Osteoblast (primary cell): Measurements from ENCODE around the gene KCNG1. TPM values are rescaled to one million over a fixed set of nuclear protein-coding genes. Genes with fewer than 3 reads are reported as not detected.

Source experiments
- DNase-seq: peaks from one replicate; pipeline ENCODE4 v3.0.0; 2011; ENCODE audit warnings: low spot score, mixed read lengths; ENCODE audit not compliant: insufficient read length; ENCODE audit errors: missing footprints
- H2AFZ ChIP-seq: 2 replicates; pipeline ENCODE4 v1.6.0; 2011; ENCODE audit warnings: mild to moderate bottlenecking, low read length
- H3K27ac ChIP-seq: 2 replicates; pipeline ENCODE4 v1.5.1; 2011; ENCODE audit warnings: mild to moderate bottlenecking, low read depth, low read length, moderate library complexity
- H3K27me3 ChIP-seq: 2 replicates; pipeline ENCODE4 v1.6.0; 2012; ENCODE audit warnings: mild to moderate bottlenecking, control low read depth, inconsistent platforms, low read length, moderate library complexity; ENCODE audit not compliant: insufficient read depth
- H3K36me3 ChIP-seq: 2 replicates; pipeline ENCODE4 v1.5.1; 2011; ENCODE audit warnings: mild to moderate bottlenecking, low read length, control low read depth, moderate library complexity; ENCODE audit not compliant: insufficient read depth
- H3K4me1 ChIP-seq: 2 replicates; pipeline ENCODE4 v1.5.1; 2011; ENCODE audit warnings: mild to moderate bottlenecking, low read length, control low read depth, moderate library complexity; ENCODE audit not compliant: insufficient read depth
- H3K4me2 ChIP-seq: 2 replicates; pipeline ENCODE4 v1.6.0; 2011; ENCODE audit warnings: mild to moderate bottlenecking, low read length; ENCODE audit not compliant: insufficient read depth
- H3K4me3 ChIP-seq: fragments of 200-600 bp; sonication (generic); 3 replicates; pipeline ENCODE4 v1.5.1; 2012; ENCODE audit warnings: mild to moderate bottlenecking, low read length, inconsistent platforms; ENCODE audit not compliant: insufficient read depth
- H3K79me2 ChIP-seq: 2 replicates; pipeline ENCODE4 v1.6.0; 2012; ENCODE audit warnings: mild to moderate bottlenecking, low read length, control low read depth, inconsistent platforms; ENCODE audit not compliant: insufficient read depth
- H3K9me3 ChIP-seq: 2 replicates; pipeline ENCODE4 v1.5.1; 2011; ENCODE audit warnings: low read depth, low read length, control low read depth
- H4K20me1 ChIP-seq: 2 replicates; pipeline ENCODE4 v1.6.0; 2012; ENCODE audit warnings: mild to moderate bottlenecking, low read length, control low read depth; ENCODE audit not compliant: insufficient read depth
- total RNA-seq: library from RNA; depleted of rRNA; stranded (reverse); fragments of >200 nt; gene quantifications from 2 replicates; pipeline ENCODE4 v1.2.3, GENCODE V29; 2012
- TF ChIP-seq, protein P1 (sequence below): IDR thresholded peaks from 2 replicates; pipeline ENCODE4 v1.5.1; 2011; ENCODE audit warnings: mild to moderate bottlenecking, low read depth, low read length, moderate library complexity; ENCODE audit errors: extremely low read depth

The KCNG1 gene
- total RNA-seq, 1 donor = 16.3 TPM

DNA sequence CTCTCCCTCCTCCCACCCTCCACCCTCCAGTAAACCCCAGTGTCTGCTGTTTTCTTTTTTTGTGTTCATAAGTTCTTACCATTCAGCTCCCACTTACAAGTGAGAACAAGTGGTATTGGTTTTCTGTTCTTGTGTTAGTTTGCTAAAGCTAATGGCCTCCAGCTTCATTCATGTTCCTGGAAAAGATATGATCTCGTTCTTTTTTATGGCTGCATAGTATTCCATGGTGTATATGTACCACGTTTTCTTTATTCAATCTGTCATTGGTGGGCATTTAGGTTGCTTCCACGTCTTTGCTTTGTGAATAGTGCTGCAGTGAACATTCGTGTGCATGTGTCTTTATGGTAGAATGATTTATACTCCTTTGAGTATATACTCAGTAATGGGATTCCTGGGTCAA lies 42.7 kb upstream of the KCNG1 start:
- no peaks in the 10 kb centered on the region for H3K79me2 ChIP-seq
- no peak for DNase-seq
- no peak overlapping the region for H3K4me3 ChIP-seq
- no peak overlapping the region for H2AFZ ChIP-seq
- H3K4me2 ChIP-seq = no peak overlapping the region
- H3K36me3 ChIP-seq = no peaks in the 10 kb centered on the region
- no peaks in the 10 kb centered on the region for H4K20me1 ChIP-seq
- H3K27me3 ChIP-seq = peaks cover 12% of the 10 kb centered on the region
- H3K27ac ChIP-seq = no peak overlapping the region
- no peaks in the 10 kb centered on the region for H3K4me1 ChIP-seq
- no peaks in the 10 kb centered on the region for H3K9me3 ChIP-seq
- TF ChIP-seq, protein P1, sequence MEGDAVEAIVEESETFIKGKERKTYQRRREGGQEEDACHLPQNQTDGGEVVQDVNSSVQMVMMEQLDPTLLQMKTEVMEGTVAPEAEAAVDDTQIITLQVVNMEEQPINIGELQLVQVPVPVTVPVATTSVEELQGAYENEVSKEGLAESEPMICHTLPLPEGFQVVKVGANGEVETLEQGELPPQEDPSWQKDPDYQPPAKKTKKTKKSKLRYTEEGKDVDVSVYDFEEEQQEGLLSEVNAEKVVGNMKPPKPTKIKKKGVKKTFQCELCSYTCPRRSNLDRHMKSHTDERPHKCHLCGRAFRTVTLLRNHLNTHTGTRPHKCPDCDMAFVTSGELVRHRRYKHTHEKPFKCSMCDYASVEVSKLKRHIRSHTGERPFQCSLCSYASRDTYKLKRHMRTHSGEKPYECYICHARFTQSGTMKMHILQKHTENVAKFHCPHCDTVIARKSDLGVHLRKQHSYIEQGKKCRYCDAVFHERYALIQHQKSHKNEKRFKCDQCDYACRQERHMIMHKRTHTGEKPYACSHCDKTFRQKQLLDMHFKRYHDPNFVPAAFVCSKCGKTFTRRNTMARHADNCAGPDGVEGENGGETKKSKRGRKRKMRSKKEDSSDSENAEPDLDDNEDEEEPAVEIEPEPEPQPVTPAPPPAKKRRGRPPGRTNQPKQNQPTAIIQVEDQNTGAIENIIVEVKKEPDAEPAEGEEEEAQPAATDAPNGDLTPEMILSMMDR = no peak

DNA sequence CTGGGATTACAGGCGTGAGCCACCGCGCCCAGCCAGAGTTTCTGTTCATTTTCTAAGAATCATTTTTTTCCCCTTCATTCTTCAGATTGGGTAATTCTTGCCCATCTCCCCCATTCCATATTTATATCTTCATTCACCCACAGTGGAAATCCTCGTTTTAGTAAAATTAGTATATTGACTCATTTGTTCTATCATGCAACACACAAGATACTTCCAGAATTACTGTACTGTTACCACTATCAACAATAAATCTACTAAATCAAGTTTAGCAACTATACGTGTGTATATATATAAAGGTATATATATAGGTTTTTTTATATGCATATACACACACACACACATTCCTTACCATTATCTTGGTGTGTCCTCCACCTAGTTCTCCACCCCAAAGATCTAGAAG lies 41.2 kb upstream of the KCNG1 start:
- H3K79me2 ChIP-seq = no peaks in the 10 kb centered on the region
- peaks cover 2% of the 10 kb centered on the region for H3K4me1 ChIP-seq
- H3K4me2 ChIP-seq = no peak overlapping the region
- H3K36me3 ChIP-seq = no peaks in the 10 kb centered on the region
- TF ChIP-seq, protein P1 = no peak
- H3K4me3 ChIP-seq = no peak overlapping the region
- DNase-seq = no peak
- H3K27me3 ChIP-seq = peaks cover 6% of the 10 kb centered on the region
- H3K9me3 ChIP-seq = no peaks in the 10 kb centered on the region
- no peak overlapping the region for H3K27ac ChIP-seq
- H4K20me1 ChIP-seq = no peaks in the 10 kb centered on the region
- no peak overlapping the region for H2AFZ ChIP-seq

DNA sequence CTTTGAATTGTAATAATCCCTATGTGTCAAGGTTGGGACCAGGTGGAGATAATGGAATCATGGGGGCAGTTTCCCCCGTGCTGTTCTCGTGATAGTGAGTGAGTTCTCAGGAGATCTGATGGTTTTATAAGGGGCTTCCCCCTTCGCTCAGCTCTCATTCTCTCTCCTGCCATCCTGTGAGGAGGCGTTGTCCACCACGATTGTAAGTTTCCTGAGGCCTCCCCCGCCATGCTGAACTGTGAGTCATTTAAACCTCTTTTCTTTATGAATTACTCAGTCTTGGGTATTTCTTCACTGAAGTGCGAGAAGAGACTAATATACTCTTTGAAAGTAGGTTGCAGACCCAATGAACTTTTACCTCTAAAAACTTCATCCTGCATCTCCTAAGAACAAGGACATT lies 39.2 kb upstream of the KCNG1 start:
- no peak for DNase-seq
- Histone ChIP-seq H4K20me1 (no peaks in the 10 kb centered on the region), H3K4me1 (peaks cover 2% of the 10 kb centered on the region), H3K27me3 (peaks cover 2% of the 10 kb centered on the region), H2AFZ (no peak overlapping the region), H3K4me2 (no peak overlapping the region), H3K9me3 (no peaks in the 10 kb centered on the region), H3K27ac (no peak overlapping the region), H3K79me2 (no peaks in the 10 kb centered on the region), H3K4me3 (no peak overlapping the region), H3K36me3 (no peaks in the 10 kb centered on the region)
- TF ChIP-seq, protein P1 = no peak

DNA sequence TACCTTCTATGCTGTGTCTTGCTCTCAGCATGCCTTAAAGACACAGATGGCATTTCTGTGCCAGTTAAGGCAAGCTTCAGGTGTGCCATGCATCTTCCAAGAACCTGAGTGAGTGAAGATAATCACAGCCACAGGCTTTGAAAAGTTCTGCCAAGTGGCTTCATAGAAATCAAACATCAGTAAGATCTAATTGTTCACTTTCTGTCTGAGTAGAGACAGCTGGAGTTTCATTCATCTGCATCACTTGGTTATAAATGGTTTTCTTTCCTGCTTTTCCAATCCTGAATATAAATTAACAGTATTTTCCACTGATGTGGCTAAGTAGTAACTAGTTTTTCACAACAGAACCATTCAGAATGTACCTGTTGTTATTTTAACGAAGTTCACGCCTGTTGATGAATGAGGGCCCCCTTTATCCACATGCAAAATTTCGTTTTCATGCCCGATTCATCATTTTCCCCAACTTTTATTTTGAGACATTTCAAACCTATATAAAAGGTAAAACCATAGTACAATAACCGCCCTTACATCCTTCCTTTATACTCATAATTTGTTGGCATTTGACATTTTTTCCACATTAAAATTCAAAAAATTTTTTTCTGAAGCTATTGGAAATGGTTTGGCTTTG lies 38.6 kb upstream of the KCNG1 start:
- H3K4me2 ChIP-seq = no peak overlapping the region
- H2AFZ ChIP-seq = no peak overlapping the region
- H3K9me3 ChIP-seq = no peaks in the 10 kb centered on the region
- H3K27me3 ChIP-seq = peaks cover 7% of the 10 kb centered on the region
- H3K79me2 ChIP-seq = no peaks in the 10 kb centered on the region
- TF ChIP-seq, protein P1 = no peak
- DNase-seq = no peak
- H4K20me1 ChIP-seq = no peaks in the 10 kb centered on the region
- H3K27ac ChIP-seq = no peak overlapping the region
- no peaks in the 10 kb centered on the region for H3K36me3 ChIP-seq
- H3K4me1 ChIP-seq = peaks cover 2% of the 10 kb centered on the region
- no peak overlapping the region for H3K4me3 ChIP-seq
